Spleen (tissue), 11 donors: ENCODE measurements around the gene NHLH2. TPM values are rescaled to one million over a fixed set of nuclear protein-coding genes. Genes with fewer than 3 reads are reported as not detected.
A peak's percentile ranks its signal among the peaks of the same experiment; 100 is the strongest.

Experiments
- DNase-seq: peaks from one replicate; pipeline ENCODE4 v3.0.0-alpha.2; 2020
- H3K27ac ChIP-seq, 8 donors: fragments of 200-600 bp; sonication (generic) in 7 of 8; 1 replicate in 4 of 8; 2 replicates in 4 of 8; pipeline versions ENCODE4 v1.5.0 to v1.8.0; 2016 to 2021; ENCODE audit warnings: inconsistent platforms in 4 of 8, mild to moderate bottlenecking in 4 of 8, moderate library complexity in 1 of 8
- H3K27me3 ChIP-seq, 7 donors: fragments of 200-600 bp; sonication (generic) in 6 of 7; replicated peaks in 1 of 7; 1 replicate in 4 of 7; 2 replicates in 3 of 7; pipeline versions ENCODE4 v1.5.0 to v1.8.0; 2016 to 2021; ENCODE audit warnings: inconsistent platforms in 3 of 7, mild to moderate bottlenecking in 1 of 7
- H3K36me3 ChIP-seq, 6 donors: fragments of 200-600 bp; sonication (generic) in 5 of 6; 1 replicate in 4 of 6; 2 replicates in 2 of 6; pipeline versions ENCODE4 v1.5.0 to v1.8.0; 2016 to 2021; ENCODE audit warnings: inconsistent platforms in 2 of 6
- H3K4me1 ChIP-seq, 6 donors: fragments of 200-600 bp; sonication (generic) in 5 of 6; 1 replicate in 3 of 6; 2 replicates in 3 of 6; pipeline versions ENCODE4 v1.5.0 to v1.8.0; 2016 to 2021; ENCODE audit warnings: inconsistent platforms in 3 of 6
- H3K4me3 ChIP-seq, 8 donors: fragments of 200-600 bp; sonication (generic) in 7 of 8; 1 replicate in 4 of 8; 2 replicates in 4 of 8; pipeline versions ENCODE4 v1.5.0 to v1.8.0; 2016 to 2021; ENCODE audit warnings: inconsistent platforms in 4 of 8, mild to moderate bottlenecking in 4 of 8, moderate library complexity in 2 of 8
- H3K9me3 ChIP-seq, 8 donors: fragments of 200-600 bp; sonication (generic) in 7 of 8; 1 replicate in 4 of 8; 2 replicates in 4 of 8; pipeline versions ENCODE4 v1.5.0 to v1.8.0; 2016 to 2021; ENCODE audit warnings: inconsistent platforms in 4 of 8
- CTCF ChIP-seq, 11 experiments: fragments of 200-600 bp in 7 of 11; fragments of 450-650 bp in 4 of 11; sonication (generic) in 4 of 11; IDR thresholded peaks in 8 of 11; conservative IDR thresholded peaks in 3 of 11; 1 replicate in 7 of 11; 2 replicates in 4 of 11; pipeline versions ENCODE4 v1.4.0 to v1.8.0; 2016 to 2021; ENCODE audit warnings: antibody characterized with exemption in 11 of 11, inconsistent platforms in 4 of 11, mild to moderate bottlenecking in 1 of 11
- POLR2A ChIP-seq, 3 donors: fragments of 450-650 bp; IDR thresholded peaks; one replicate each; pipeline ENCODE4 v1.5.1; 2017; ENCODE audit warnings: antibody characterized with exemption in 3 of 3, mild to moderate bottlenecking in 1 of 3
- POLR2AphosphoS5 ChIP-seq, 3 donors: sonication (generic); formaldehyde crosslinking; IDR thresholded peaks; one replicate each; pipeline ENCODE4 v1.5.1; 2017; ENCODE audit warnings: antibody characterized with exemption in 3 of 3
- WGBS, 5 donors: extraction: QIAGEN DNeasy Blood & Tissue Kit in 3 of 5; methylation state at CpG; one replicate each; pipeline versions ENCODE4 v1.1.5 to v1.1.7; 2013 to 2018; 5-methylcytosine and 5-hydroxymethylcytosine counted together
- intact Hi-C: fragments of 100-400 bp; cut with DNase I; formaldehyde crosslinking; loops from one replicate; pipeline ENCODE4 v1.15.0; 2023; ENCODE audit warnings: low total_unique reads
- polyA plus RNA-seq, 3 donors: library from polyadenylated mRNA; stranded (reverse); fragments of 200-250 nt; gene quantifications; one replicate each; pipeline ENCODE4 v1.2.1, GENCODE V29; 2013
- total RNA-seq, 7 donors: library from RNA; depleted of rRNA in 3 of 7; stranded (reverse); fragments of >200 nt in 3 of 7; fragmentation: NEBNext Ultra II Directional in 4 of 7; extraction: Animal tissue kit (Norgen Biotek cat#: 25700) in 4 of 7; gene quantifications; one replicate each; pipeline versions ENCODE4 v1.1.0 to v1.2.1, GENCODE V29; 2016 to 2021
- donor health status: healthy with polysubstance abuse.
- donor health status: DM: no; HTN: no; CAD: no; lungs with moderate emphysema.
- donor health status: DM: no; HTN: no; CAD: no.
- donor health status: Bipolar disorder and iron deficiency.
- donor health status: healthy.
- donor health status: DM: no; HTN: no; CAD: no.
- donor health status: DM: yes; HTN: yes; CAD: no.

NHLH2 gene
- total and polyA plus RNA-seq, 10 donors = not detected

DNA sequence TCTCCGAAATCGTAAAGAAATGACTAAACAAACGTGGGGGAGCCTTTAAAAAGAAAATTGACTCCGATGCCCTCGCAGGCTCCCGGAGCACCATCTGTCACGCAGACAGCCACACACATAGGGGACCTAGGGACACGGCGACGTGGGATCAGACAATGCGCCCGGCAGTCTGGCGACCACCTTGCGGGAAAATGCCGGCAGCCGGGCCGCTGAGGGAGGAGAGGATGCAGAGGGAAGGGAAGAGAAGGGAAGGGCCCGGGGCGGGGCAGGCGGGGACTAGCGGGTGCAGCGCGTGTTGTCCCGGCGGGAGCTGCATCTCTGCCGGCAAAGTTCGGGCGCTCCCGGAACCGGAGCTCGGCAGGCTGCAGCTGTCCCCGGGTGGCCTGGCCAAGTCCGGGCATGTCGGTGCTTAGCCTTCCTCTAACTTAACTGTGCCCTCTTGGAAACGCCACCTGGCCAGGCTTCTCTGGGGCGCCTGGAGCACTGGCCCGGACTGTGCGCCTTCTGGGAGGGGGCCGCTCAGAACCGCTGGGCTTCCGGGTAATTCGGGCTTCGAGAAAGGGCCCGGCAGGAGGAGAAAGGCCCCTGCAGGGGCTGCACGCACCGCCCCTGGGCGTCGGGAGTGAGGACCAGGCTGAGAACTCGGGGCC is 1.8 kb downstream of the NHLH2 start:
- 1 to 3% (median 2%) methylated on average over 28 to 49 of the region's 49 CpGs for WGBS, 5 donors
- Histone ChIP-seq H3K9me3 (peaks cover 0 to 2% (median 0%) of the 10 kb centered on the region in 8 donors), H3K27ac (no peak overlapping the region), H3K4me3 (peak overlapping the region in 7 of 8 donors; percentile 3 to 62 (median 26)), H3K27me3 (peaks cover 10 to 97% (median 63%) of the 10 kb centered on the region in 7 donors), H3K36me3 (no peaks in the 10 kb centered on the region), H3K4me1 (peaks cover 20 to 32% (median 24%) of the 10 kb centered on the region in 6 donors)
- DNase-seq = no peak
- no peak for TF ChIP-seq CTCF (IDR thresholded peaks at IDR 0.05 in 8 of 11, conservative IDR thresholded peaks at IDR 0.05 in 3 of 11)
- no peak for TF ChIP-seq POLR2AphosphoS5 (IDR thresholded peaks at IDR 0.05)
- TF ChIP-seq POLR2A (IDR thresholded peaks at IDR 0.05) = no peak
- intact Hi-C loops = no loop called here

DNA sequence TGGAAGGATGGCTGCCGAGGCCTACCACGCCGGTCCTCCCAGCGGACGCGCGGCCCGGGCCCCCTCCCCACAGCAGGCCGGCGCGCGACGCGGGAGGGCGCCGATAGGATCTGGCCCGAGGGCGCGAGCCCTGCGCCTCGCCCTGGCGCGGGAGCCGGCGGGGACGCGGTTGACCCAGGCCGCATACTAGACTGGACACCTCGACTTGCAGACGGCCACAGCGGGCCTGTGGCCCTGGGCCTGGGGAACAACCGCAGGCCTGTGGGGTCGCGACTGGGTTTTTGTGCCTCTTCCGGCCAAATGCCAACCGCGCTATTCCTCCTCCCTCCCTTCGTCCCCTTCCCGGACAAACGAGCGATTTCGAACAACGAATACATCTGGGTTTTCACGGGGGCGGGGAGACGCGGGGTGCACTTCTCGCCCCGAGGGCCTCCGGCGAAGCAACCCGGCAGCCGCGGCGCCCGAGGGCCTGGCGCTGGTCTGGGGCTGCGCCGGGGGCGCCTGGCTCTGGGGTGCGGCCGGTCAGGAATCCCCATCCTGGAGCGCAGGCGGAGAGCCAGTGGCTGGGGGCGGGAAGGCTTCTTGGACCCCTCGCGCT is 2.4 kb downstream of the NHLH2 start:
- H3K27me3 ChIP-seq = peaks cover 10 to 99% (median 65%) of the 10 kb centered on the region in 7 donors
- peaks cover 20 to 32% (median 24%) of the 10 kb centered on the region in 6 donors for H3K4me1 ChIP-seq
- peak overlapping the region in 7 of 8 donors; percentile 12 to 62 (median 26) for H3K4me3 ChIP-seq
- H3K9me3 ChIP-seq = no peaks in the 10 kb centered on the region
- intact Hi-C loops = no loop called here
- H3K27ac ChIP-seq = no peak overlapping the region
- no peaks in the 10 kb centered on the region for H3K36me3 ChIP-seq
- no peak for DNase-seq
- WGBS, 5 donors = 1 to 5% (median 2%) methylated on average over 37 to 67 of the region's 67 CpGs
- TF ChIP-seq POLR2A (IDR thresholded peaks at IDR 0.05) = no peak
- no peak for TF ChIP-seq POLR2AphosphoS5 (IDR thresholded peaks at IDR 0.05)
- no peak for TF ChIP-seq CTCF (IDR thresholded peaks at IDR 0.05 in 8 of 11, conservative IDR thresholded peaks at IDR 0.05 in 3 of 11)

DNA sequence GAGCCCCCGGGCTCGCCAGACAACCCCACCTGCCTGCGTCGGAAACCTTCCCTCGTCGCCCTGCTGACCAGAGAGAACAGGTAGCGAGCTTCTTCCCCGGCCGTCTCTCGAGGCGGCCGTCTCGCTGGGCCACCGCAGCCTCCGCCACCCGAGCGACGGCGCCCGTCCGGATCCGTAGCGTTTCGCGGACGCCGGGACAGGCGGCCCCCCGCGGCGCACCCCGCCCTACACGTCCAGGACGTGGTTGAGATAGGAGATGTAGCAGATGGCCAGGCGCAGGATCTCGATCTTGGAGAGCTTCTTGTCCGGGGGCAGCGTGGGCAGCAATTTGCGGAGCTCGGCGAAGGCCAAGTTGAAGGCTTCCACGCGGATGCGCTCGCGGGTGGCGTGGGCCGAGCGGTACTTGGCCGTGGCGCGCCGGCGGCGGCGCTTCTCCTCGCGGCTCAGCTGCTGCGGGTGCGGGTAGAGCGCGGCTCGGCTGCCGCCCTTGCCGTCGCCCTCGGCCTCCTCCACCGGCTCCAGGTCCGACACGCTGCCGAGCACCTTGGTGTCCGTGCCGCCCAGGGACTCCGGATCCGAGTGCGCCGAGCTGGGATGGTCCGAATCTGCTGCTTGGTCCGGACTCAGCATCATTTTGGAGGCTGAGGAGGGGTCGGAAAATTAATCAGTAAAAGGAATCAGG is 3.0 kb downstream of the NHLH2 start:
- TF ChIP-seq POLR2A (IDR thresholded peaks at IDR 0.05) = no peak
- TF ChIP-seq POLR2AphosphoS5 (IDR thresholded peaks at IDR 0.05) = no peak
- TF ChIP-seq CTCF (IDR thresholded peaks at IDR 0.05 in 8 of 11, conservative IDR thresholded peaks at IDR 0.05 in 3 of 11) = no peak
- no peak for DNase-seq
- Histone ChIP-seq H3K4me3 (peak overlapping the region in 6 of 8 donors; percentile 2 to 62 (median 27)), H3K27me3 (peaks cover 10 to 99% (median 67%) of the 10 kb centered on the region in 7 donors), H3K27ac (no peak overlapping the region), H3K9me3 (no peaks in the 10 kb centered on the region), H3K36me3 (no peaks in the 10 kb centered on the region), H3K4me1 (peaks cover 20 to 32% (median 24%) of the 10 kb centered on the region in 6 donors)
- intact Hi-C loops = no loop called here
- WGBS, 5 donors = 3 to 7% (median 4%) methylated on average over 41 to 80 of the region's 80 CpGs

DNA sequence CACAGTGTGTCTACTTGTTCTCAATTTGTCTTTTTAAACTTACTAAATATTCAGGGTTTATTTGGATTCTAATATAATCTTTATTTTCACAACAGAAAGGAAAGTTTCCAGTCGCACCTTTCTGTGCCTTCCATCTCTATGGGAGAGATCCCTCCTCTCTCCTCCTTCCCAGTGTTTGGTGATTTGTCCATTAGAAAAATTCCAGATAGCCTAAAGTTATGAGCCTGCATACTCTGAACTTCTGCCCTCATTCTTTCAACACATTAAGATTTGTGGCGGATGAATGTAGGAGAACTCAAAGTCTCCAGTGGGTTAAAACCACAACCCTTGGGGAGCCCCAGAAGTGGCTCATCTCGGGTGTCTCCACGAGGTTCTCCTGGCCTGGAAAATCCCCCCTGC is 3.6 kb downstream of the NHLH2 start:
- DNase-seq = no peak
- Histone ChIP-seq H3K4me3 (peak overlapping the region in 1 of 8 donors; percentile 62), H3K4me1 (peaks cover 20 to 32% (median 24%) of the 10 kb centered on the region in 6 donors), H3K27ac (no peak overlapping the region), H3K9me3 (no peaks in the 10 kb centered on the region), H3K27me3 (peaks cover 10 to 98% (median 63%) of the 10 kb centered on the region in 7 donors), H3K36me3 (no peaks in the 10 kb centered on the region)
- TF ChIP-seq POLR2A (IDR thresholded peaks at IDR 0.05) (no peak), CTCF (IDR thresholded peaks at IDR 0.05 in 8 of 11, conservative IDR thresholded peaks at IDR 0.05 in 3 of 11) (no peak), POLR2AphosphoS5 (IDR thresholded peaks at IDR 0.05) (no peak)
- 32 to 69% (median 39%) methylated on average over 2 to 4 of the region's 4 CpGs for WGBS, 5 donors
- intact Hi-C loops = no loop called here
